Endothelial cell of umbilical vein (primary cell): ENCODE data around the gene BCO1.

Experiments used
- EZH2 ChIP-seq: IDR thresholded peaks from 2 replicates; pipeline ENCODE4 v1.6.1; 2012; ENCODE audit warnings: borderline replicate concordance, low read depth, mild to moderate bottlenecking, moderate library complexity, low read length, inconsistent platforms; ENCODE audit not compliant: severe bottlenecking
- FOS ChIP-seq: IDR thresholded peaks from 2 replicates; pipeline ENCODE4 v1.6.1; 2011; ENCODE audit warnings: mild to moderate bottlenecking, low read length, moderate library complexity, borderline replicate concordance; ENCODE audit not compliant: insufficient read depth
- JUN ChIP-seq: IDR thresholded peaks from 2 replicates; pipeline ENCODE4 v1.6.1; 2011; ENCODE audit warnings: borderline replicate concordance, low read depth; ENCODE audit not compliant: insufficient read length, insufficient read depth
- POLR2A ChIP-seq: IDR thresholded peaks from 2 replicates; pipeline ENCODE4 v1.6.1; 2012; ENCODE audit warnings: low read depth, mild to moderate bottlenecking, control low read depth, low read length
- POLR2AphosphoS5 ChIP-seq: IDR thresholded peaks from 2 replicates; pipeline ENCODE4 v1.6.1; 2012; ENCODE audit warnings: low read depth, mild to moderate bottlenecking, control low read depth, low read length, moderate library complexity; ENCODE audit not compliant: insufficient read depth
- TF ChIP-seq, protein P1 (sequence below), 2 donors: IDR thresholded peaks; 1 replicate in 1 of 2; 2 replicates in 1 of 2; pipeline ENCODE4 v1.5.1; 2011; ENCODE audit warnings: low read length in 2 of 2, mild to moderate bottlenecking in 2 of 2, moderate library complexity in 2 of 2, control low read depth in 1 of 2, inconsistent platforms in 1 of 2, low read depth in 1 of 2; ENCODE audit not compliant: insufficient read depth in 1 of 2; ENCODE audit errors: extremely low read depth in 1 of 2
- TF ChIP-seq, protein P2 (sequence below): IDR thresholded peaks from 2 replicates; pipeline ENCODE4 v1.6.1; 2011; ENCODE audit not compliant: insufficient read depth, insufficient read length

DNA sequence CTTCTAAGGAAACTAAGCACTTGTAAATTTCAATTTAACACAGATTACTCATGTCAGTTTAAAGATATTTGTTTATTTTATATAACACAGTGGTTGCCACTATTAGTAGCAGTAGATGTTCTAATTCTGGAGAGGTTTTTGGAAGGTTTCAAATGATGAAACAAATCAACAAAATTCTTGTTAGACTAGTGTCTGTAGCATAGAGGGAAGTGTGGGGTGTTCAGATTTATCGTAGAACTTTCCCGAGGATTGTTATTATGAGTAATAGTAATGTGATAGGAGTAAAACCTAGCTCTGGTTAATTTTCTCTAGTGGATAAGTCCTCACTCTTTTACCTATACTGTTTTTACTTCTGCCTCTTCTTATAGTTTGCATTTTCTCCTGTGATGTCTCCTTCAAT, 82.5 kb downstream of the BCO1 start:
- TF ChIP-seq POLR2A (no peak), POLR2AphosphoS5 (no peak), JUN (no peak), EZH2 (no peak), FOS (no peak)
- TF ChIP-seq, protein P1, sequence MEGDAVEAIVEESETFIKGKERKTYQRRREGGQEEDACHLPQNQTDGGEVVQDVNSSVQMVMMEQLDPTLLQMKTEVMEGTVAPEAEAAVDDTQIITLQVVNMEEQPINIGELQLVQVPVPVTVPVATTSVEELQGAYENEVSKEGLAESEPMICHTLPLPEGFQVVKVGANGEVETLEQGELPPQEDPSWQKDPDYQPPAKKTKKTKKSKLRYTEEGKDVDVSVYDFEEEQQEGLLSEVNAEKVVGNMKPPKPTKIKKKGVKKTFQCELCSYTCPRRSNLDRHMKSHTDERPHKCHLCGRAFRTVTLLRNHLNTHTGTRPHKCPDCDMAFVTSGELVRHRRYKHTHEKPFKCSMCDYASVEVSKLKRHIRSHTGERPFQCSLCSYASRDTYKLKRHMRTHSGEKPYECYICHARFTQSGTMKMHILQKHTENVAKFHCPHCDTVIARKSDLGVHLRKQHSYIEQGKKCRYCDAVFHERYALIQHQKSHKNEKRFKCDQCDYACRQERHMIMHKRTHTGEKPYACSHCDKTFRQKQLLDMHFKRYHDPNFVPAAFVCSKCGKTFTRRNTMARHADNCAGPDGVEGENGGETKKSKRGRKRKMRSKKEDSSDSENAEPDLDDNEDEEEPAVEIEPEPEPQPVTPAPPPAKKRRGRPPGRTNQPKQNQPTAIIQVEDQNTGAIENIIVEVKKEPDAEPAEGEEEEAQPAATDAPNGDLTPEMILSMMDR (IDR thresholded peaks at IDR 0.05; ENCODE audit: extremely low read depth in 1 of 2, insufficient read depth in 1 of 2, low read depth in 1 of 2, low read length in 2 of 2), result no peak
- TF ChIP-seq, protein P2, sequence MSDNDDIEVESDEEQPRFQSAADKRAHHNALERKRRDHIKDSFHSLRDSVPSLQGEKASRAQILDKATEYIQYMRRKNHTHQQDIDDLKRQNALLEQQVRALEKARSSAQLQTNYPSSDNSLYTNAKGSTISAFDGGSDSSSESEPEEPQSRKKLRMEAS, result no peak
